Parathyroid adenoma (tissue), 2 donors: Measurements from ENCODE around the gene SLC22A15.
"Not testable (repeated sequence)": the region's sequence is repeated elsewhere in the genome, so short reads cannot be mapped to it uniquely, and the experiment has no call there.

ENCODE experiments used
- H2AFZ ChIP-seq: fragments of 300-600 bp; sonication (generic); one replicate; pipeline ENCODE4 v1.7.0; 2017; ENCODE audit warnings: antibody characterized with exemption, mild to moderate bottlenecking
- H3K27ac ChIP-seq: fragments of 300-600 bp; sonication (generic); one replicate; pipeline ENCODE4 v1.7.0; 2017
- H3K27me3 ChIP-seq: fragments of 300-600 bp; sonication (generic); one replicate; pipeline ENCODE4 v1.7.0; 2017; ENCODE audit warnings: low read length; ENCODE audit not compliant: control insufficient read depth, insufficient read depth
- H3K36me3 ChIP-seq: fragments of 300-600 bp; sonication (generic); one replicate; pipeline ENCODE4 v1.7.0; 2017; ENCODE audit warnings: low read length; ENCODE audit not compliant: control insufficient read depth, insufficient read depth
- H3K4me1 ChIP-seq: fragments of 300-600 bp; sonication (generic); one replicate; pipeline ENCODE4 v1.7.0; 2017; ENCODE audit warnings: control low read depth
- H3K4me2 ChIP-seq: fragments of 300-600 bp; sonication (generic); one replicate; pipeline ENCODE4 v1.7.0; 2017; ENCODE audit warnings: low read length
- H3K4me3 ChIP-seq: fragments of 300-600 bp; sonication (generic); one replicate; pipeline ENCODE4 v1.7.0; 2017; ENCODE audit warnings: low read depth, low read length
- H3K79me2 ChIP-seq: fragments of 300-600 bp; sonication (generic); one replicate; pipeline ENCODE4 v1.7.0; 2017; ENCODE audit warnings: control low read depth
- H3K9ac ChIP-seq: fragments of 300-600 bp; sonication (generic); one replicate; pipeline ENCODE4 v1.7.0; 2017; ENCODE audit warnings: mild to moderate bottlenecking
- H3K9me3 ChIP-seq: fragments of 300-600 bp; sonication (generic); one replicate; pipeline ENCODE4 v1.7.0; 2017; ENCODE audit warnings: low read length; ENCODE audit not compliant: control insufficient read depth
- CTCF ChIP-seq: fragments of 300-600 bp; sonication (generic); IDR thresholded peaks from one replicate; pipeline ENCODE4 v1.7.0; 2017; ENCODE audit warnings: antibody characterized with exemption, mild to moderate bottlenecking
- donor health status: primary hyperparathyroidism.

SLC22A15 gene

GRCh38 chr1:115983584-115983983, 7.3 kb downstream of the SLC22A15 start:
- Histone ChIP-seq H3K9me3 (no peaks in the 10 kb centered on the region), H3K4me2 (no peak overlapping the region), H3K36me3 (no peaks in the 10 kb centered on the region), H3K9ac (no peak overlapping the region), H3K27me3 (no peaks in the 10 kb centered on the region), H3K27ac (no peak overlapping the region), H2AFZ (no peak overlapping the region), H3K79me2 (peaks cover 2% of the 10 kb centered on the region), H3K4me1 (no peaks in the 10 kb centered on the region), H3K4me3 (no peak overlapping the region)
- no peak for TF ChIP-seq CTCF

- H2AFZ ChIP-seq: no peak overlapping the region
- H3K9me3 ChIP-seq: no peaks in the 10 kb centered on the region
- no peak overlapping the region for H3K4me3 ChIP-seq
- no peak for TF ChIP-seq CTCF
- H3K27me3 ChIP-seq: no peaks in the 10 kb centered on the region
- no peak overlapping the region for H3K4me2 ChIP-seq
- H3K27ac ChIP-seq: no peak overlapping the region
- H3K9ac ChIP-seq: no peak overlapping the region
- H3K36me3 ChIP-seq: no peaks in the 10 kb centered on the region
- no peaks in the 10 kb centered on the region for H3K4me1 ChIP-seq
- H3K79me2 ChIP-seq: peaks cover 2% of the 10 kb centered on the region
Measured at GRCh38 chr1:115987623-115988022, 11.3 kb downstream of the SLC22A15 start.

GRCh38 chr1:115988953-115989352, 12.6 kb downstream of the SLC22A15 start:
- Histone ChIP-seq H3K9ac (no peak overlapping the region), H3K4me2 (no peak overlapping the region), H2AFZ (no peak overlapping the region), H3K4me3 (no peak overlapping the region), H3K27ac (no peak overlapping the region), H3K79me2 (no peaks in the 10 kb centered on the region), H3K9me3 (no peaks in the 10 kb centered on the region), H3K4me1 (no peaks in the 10 kb centered on the region), H3K36me3 (no peaks in the 10 kb centered on the region), H3K27me3 (no peaks in the 10 kb centered on the region)
- no peak for TF ChIP-seq CTCF

GRCh38 chr1:115989699-115990098, 13.4 kb downstream of the SLC22A15 start:
- H3K27ac ChIP-seq: no peak overlapping the region
- H3K79me2 ChIP-seq: no peaks in the 10 kb centered on the region
- H3K9ac ChIP-seq: no peak overlapping the region
- H3K27me3 ChIP-seq: no peaks in the 10 kb centered on the region
- no peak overlapping the region for H2AFZ ChIP-seq
- H3K9me3 ChIP-seq: no peaks in the 10 kb centered on the region
- H3K4me3 ChIP-seq: no peak overlapping the region
- H3K36me3 ChIP-seq: no peaks in the 10 kb centered on the region
- H3K4me1 ChIP-seq: no peaks in the 10 kb centered on the region
- no peak overlapping the region for H3K4me2 ChIP-seq
- TF ChIP-seq CTCF: no peak

GRCh38 chr1:115991909-115992308, 15.6 kb downstream of the SLC22A15 start:
- H3K27me3 ChIP-seq: no peaks in the 10 kb centered on the region
- H3K36me3 ChIP-seq: no peaks in the 10 kb centered on the region
- no peak overlapping the region for H3K9ac ChIP-seq
- no peaks in the 10 kb centered on the region for H3K79me2 ChIP-seq
- no peaks in the 10 kb centered on the region for H3K9me3 ChIP-seq
- H3K4me1 ChIP-seq: no peaks in the 10 kb centered on the region
- no peak overlapping the region for H3K27ac ChIP-seq
- no peak overlapping the region for H3K4me2 ChIP-seq
- no peak for TF ChIP-seq CTCF
- H2AFZ ChIP-seq: no peak overlapping the region
- H3K4me3 ChIP-seq: no peak overlapping the region

- H3K4me2 ChIP-seq, H3K4me1 ChIP-seq, H3K36me3 ChIP-seq, H3K9me3 ChIP-seq, H3K79me2 ChIP-seq, H2AFZ ChIP-seq, H3K27me3 ChIP-seq, H3K9ac ChIP-seq, H3K27ac ChIP-seq, H3K4me3 ChIP-seq: not testable (repeated sequence)
Measured at GRCh38 chr1:115997921-115998320, 21.6 kb downstream of the SLC22A15 start.
